K562 (cell line): ENCODE data around the gene LMOD1. TPM values are rescaled to one million over a fixed set of nuclear protein-coding genes. Genes with fewer than 3 reads are reported as not detected.
A peak's percentile ranks its signal among the peaks of the same experiment; 100 is the strongest.

Experiments
- ATAC-seq: fragments of 200-7000 bp; cut with Tn5 transposase; 3 replicates; pipeline ENCODE4 v1.9.1; 2020; ENCODE audit warnings: moderate library complexity
- BruUV-seq: library from RNA; stranded (reverse); fragments of 400-500 nt; replicated peaks from 2 replicates; lab custom pipeline; 2021; lab: Mats Ljungman, UMichigan
- CTCF ChIA-PET: fragments of 300-600 bp; formaldehyde crosslinking; extraction: SDS; loops from one replicate; lab custom pipeline; 2021; ENCODE audit warnings: low intra/inter-chr PET ratio; lab: Yijun Ruan, JAX
- POLR2A ChIA-PET: fragments of 300-600, 350-650 bp; sonication (Branson Sonifier 250); formaldehyde crosslinking; extraction: SDS; loops from one replicate; lab custom pipeline; 2021; ENCODE audit warnings: antibody characterized with exemption, inconsistent platforms; lab: Yijun Ruan, JAX
- DNase-seq, 4 experiments: peaks; one replicate each; pipeline versions ENCODE4 v3.0.0 to v3.0.0-alpha.2; 2011 to 2018; ENCODE audit warnings: low spot score in 3 of 4, mixed read lengths in 3 of 4; ENCODE audit errors: extremely low read depth in 1 of 4
- FAIRE-seq: peaks from 2 replicates; lab custom pipeline; 2011; peaks lifted over from hg19 to GRCh38; lab: Jason Lieb, UNC
- H2AFZ ChIP-seq: 2 replicates; pipeline ENCODE4 v1.6.0; 2011; ENCODE audit warnings: low read depth, low read length, control low read depth, inconsistent platforms
- H3K27ac ChIP-seq: fragments of 200-600 bp; 3 replicates; pipeline ENCODE4 v1.8.0; 2011; ENCODE audit warnings: low read depth, mild to moderate bottlenecking, control low read depth, inconsistent platforms, low read length, moderate library complexity, mixed read lengths; ENCODE audit errors: extremely low read depth
- H3K27me3 ChIP-seq, 2 experiments: fragments of 300-600 bp in 1 of 2; 2 replicates in 1 of 2; 3 replicates in 1 of 2; pipeline versions ENCODE4 v1.6.0 to v1.8.0; 2011; ENCODE audit warnings: inconsistent platforms in 2 of 2, low read length in 2 of 2, mild to moderate bottlenecking in 1 of 2, mixed read lengths in 1 of 2, moderate library complexity in 1 of 2; ENCODE audit not compliant: control insufficient read depth in 2 of 2, insufficient read depth in 2 of 2
- H3K36me3 ChIP-seq: fragments of 300-600 bp; 3 replicates; pipeline ENCODE4 v1.8.0; 2011; ENCODE audit warnings: mild to moderate bottlenecking, low read length, inconsistent platforms; ENCODE audit not compliant: control insufficient read depth, insufficient read depth
- H3K4me1 ChIP-seq, 2 experiments: fragments of 200-600 bp in 1 of 2; replicated peaks in 1 of 2; 2 replicates in 1 of 2; 3 replicates in 1 of 2; pipeline versions ENCODE4 v1.5.1 to v1.8.0; 2011; ENCODE audit warnings: inconsistent platforms in 2 of 2, low read length in 2 of 2, mild to moderate bottlenecking in 1 of 2, mixed read lengths in 1 of 2, moderate library complexity in 1 of 2; ENCODE audit not compliant: control insufficient read depth in 2 of 2, insufficient read depth in 2 of 2
- H3K4me2 ChIP-seq: 2 replicates; pipeline ENCODE4 v1.6.1; 2011; ENCODE audit warnings: low read length, control low read depth, inconsistent platforms, mixed read lengths; ENCODE audit not compliant: insufficient read depth
- H3K4me3 ChIP-seq: fragments of 200-600 bp; sonication (generic), shearing (Covaris generic); 2 replicates; pipeline ENCODE4 v1.5.1; 2016; ENCODE audit warnings: control low read depth, inconsistent platforms
- H3K79me2 ChIP-seq: fragments of 200-600 bp; 3 replicates; pipeline ENCODE4 v1.8.0; 2011; ENCODE audit warnings: low read length, inconsistent platforms; ENCODE audit not compliant: control insufficient read depth, insufficient read depth
- H3K9ac ChIP-seq, 2 experiments: 2 replicates each; pipeline versions ENCODE4 v1.6.0 to v1.6.1; 2011; ENCODE audit warnings: low read depth in 2 of 2, low read length in 2 of 2, control low read depth in 1 of 2, inconsistent platforms in 1 of 2, mild to moderate bottlenecking in 1 of 2, mixed read lengths in 1 of 2; ENCODE audit not compliant: insufficient read depth in 1 of 2
- H3K9me1 ChIP-seq: one replicate; pipeline ENCODE4 v1.6.0; 2011; ENCODE audit warnings: inconsistent platforms, mild to moderate bottlenecking, low read length, moderate library complexity; ENCODE audit not compliant: control insufficient read depth, insufficient read depth
- H3K9me3 ChIP-seq: replicated peaks from 2 replicates; pipeline ENCODE4 v1.5.1; 2011; ENCODE audit warnings: low read depth, low read length, inconsistent platforms; ENCODE audit not compliant: control insufficient read depth, insufficient read depth
- H4K20me1 ChIP-seq: replicated peaks from 2 replicates; pipeline ENCODE4 v1.6.1; 2011; ENCODE audit warnings: low read length, inconsistent platforms, mixed read lengths; ENCODE audit not compliant: control insufficient read depth, insufficient read depth
- C11orf30 ChIP-seq: fragments of 450-650 bp; IDR thresholded peaks from 2 replicates; pipeline ENCODE4 v1.6.1; 2016; ENCODE audit warnings: low read depth, mild to moderate bottlenecking
- EGR1 ChIP-seq: fragments of 450-650 bp; conservative IDR thresholded peaks from 2 replicates; pipeline ENCODE4 v1.6.1; 2017; ENCODE audit warnings: mild to moderate bottlenecking
- HDAC2 ChIP-seq: fragments of 450-650 bp; IDR thresholded peaks from 2 replicates; pipeline ENCODE4 v1.6.1; 2016; ENCODE audit warnings: mild to moderate bottlenecking
- KLF16 ChIP-seq: IDR thresholded peaks from 2 replicates; pipeline ENCODE4 v1.6.1; 2016; ENCODE audit warnings: antibody characterized with exemption
- MAFF ChIP-seq: IDR thresholded peaks from 2 replicates; pipeline ENCODE4 v1.6.1; 2012; ENCODE audit warnings: low read length, improper control_type of control experiment
- MAFG ChIP-seq: fragments of 450-650 bp; conservative IDR thresholded peaks from 2 replicates; pipeline ENCODE4 v1.6.1; 2016; ENCODE audit warnings: missing genetic modification characterization, missing compliant biosample characterization
- MAFK ChIP-seq: IDR thresholded peaks from 2 replicates; pipeline ENCODE4 v1.6.1; 2011; ENCODE audit warnings: low read length, improper control_type of control experiment
- NFE2 ChIP-seq: IDR thresholded peaks from 2 replicates; pipeline ENCODE4 v1.6.1; 2014; ENCODE audit warnings: antibody characterized with exemption, low read depth
- ZC3H4 ChIP-seq: sonication (generic); formaldehyde crosslinking; IDR thresholded peaks from 2 replicates; pipeline ENCODE4 v1.9.0; 2021; ENCODE audit warnings: missing genetic modification reagents, borderline replicate concordance
- ZNF316 ChIP-seq: fragments of 450-650 bp; IDR thresholded peaks from 2 replicates; pipeline ENCODE4 v1.6.1; 2016
- WGBS: fragments of 100-300 bp; shearing (Covaris generic); methylation state at CpG from one replicate; pipeline ENCODE4 v1.1.6; 2016; ENCODE audit warnings: low coverage, mixed read lengths; ENCODE audit not compliant: insufficient coverage; ENCODE audit errors: missing lambda C conversion rate; 5-methylcytosine and 5-hydroxymethylcytosine counted together
- in situ Hi-C: fragments of 300-500 bp; cut with MboI; formaldehyde crosslinking; loops from 4 replicates; pipeline ENCODE4 v1.15.0; 2018; ENCODE audit warnings: inconsistent platforms, mixed read lengths
- intact Hi-C: fragments of 100-400 bp; cut with micrococcal nuclease; formaldehyde crosslinking; loops from 2 replicates; pipeline ENCODE4 v1.14.2; 2022
- polyA plus RNA-seq, 8 experiments: library from polyadenylated mRNA; depleted of rRNA in 4 of 8; stranded (reverse) in 5 of 8; unstranded in 3 of 8; fragments of >200 nt; fragmentation: Nextera tagmentation in 2 of 8; fragmentation: Illumina TruSeq in 1 of 8; extraction: Ambion mirVana in 2 of 8; extraction: Trizol in 1 of 8; gene quantifications; 2 replicates each; pipeline versions ENCODE4 v1.2.1 to v1.2.3, GENCODE V29; 2011 to 2014; ENCODE audit warnings: inconsistent platforms in 1 of 8, missing spikeins in 1 of 8
- total RNA-seq, 7 experiments: library from RNA; depleted of rRNA in 6 of 7; stranded (reverse); fragments of >200 nt in 6 of 7; fragmentation: Illumina TruSeq in 2 of 7; extraction: Trizol in 2 of 7; gene quantifications; 2 replicates each; pipeline versions ENCODE4 v1.2.1 to v1.2.3, GENCODE V29; 2011 to 2021; ENCODE audit warnings: low replicate concordance in 1 of 7

The LMOD1 gene
- total and polyA plus RNA-seq, 9 of the 15 experiments (the other 6 are each of a cell fraction or from before 2014, with no cell fraction given) = 0.03 to 0.54 (median 0.38) TPM; not detected in 1

- ATAC-seq = no peak
- H3K27me3 ChIP-seq = no peaks in the 10 kb centered on the region
- no peak overlapping the region for H3K9ac ChIP-seq
- in situ Hi-C loops (no loop called here), intact Hi-C loops (no loop called here)
- peaks cover 17% of the 10 kb centered on the region for H4K20me1 ChIP-seq
- no peak overlapping the region for H3K4me3 ChIP-seq
- ChIA-PET POLR2A (interaction anchor here (0.6 to 1.2 kb wide), 5 partner anchors 12 to 174 kb away, joined by 3 read pairs; no protein-coding TSS in a partner anchor), CTCF (interaction anchor here (1.8 kb wide), 1 partner anchor 88 kb away, joined by 6 read pairs; no protein-coding TSS in a partner anchor)
- peak; percentile 93 for TF ChIP-seq C11orf30
- TF ChIP-seq HDAC2 = no peak
- no peak for TF ChIP-seq ZC3H4 (CRISPR knock-in tag)
- TF ChIP-seq MAFF = peak; percentile 95
- TF ChIP-seq EGR1 = no peak
- TF ChIP-seq NFE2 = peak; percentile 35
- peak; percentile 92 for TF ChIP-seq MAFG (tag)
- peak; percentile 96 for TF ChIP-seq MAFK
- no peak for TF ChIP-seq KLF16
- peak; percentile 97 for TF ChIP-seq ZNF316
- H3K36me3 ChIP-seq = peaks cover 36% of the 10 kb centered on the region
- H3K9me3 ChIP-seq = no peaks in the 10 kb centered on the region
- H3K79me2 ChIP-seq = peaks cover 44% of the 10 kb centered on the region
- no peak overlapping the region for H3K27ac ChIP-seq
- no peak overlapping the region for H3K4me2 ChIP-seq
- no peak for FAIRE-seq
- WGBS = 90% methylated on average over 3 of the region's 3 CpGs
- no peak for DNase-seq
- H3K4me1 ChIP-seq = peaks cover 9 to 19% of the 10 kb centered on the region in 2 experiments; a peak in 4 of 5 replicates
- H3K9me1 ChIP-seq = no peaks in the 10 kb centered on the region
- H2AFZ ChIP-seq = no peak overlapping the region
- BruUV-seq = no TSS peak
Observed at GRCh38 chr1:201984446-201984845, 38.1 kb upstream of the LMOD1 start.
